ENCODE data around the gene WDFY4.

WDFY4 gene

GRCh38 chr10:48667960-48668590 is 16.6 kb upstream of the WDFY4 start:
- peak overlapping the region; percentile 2; the same call in 1 of the 2 replicates for H3K4me3 ChIP-seq (ENCODE audit: low read length)
- no peak for TF ChIP-seq ZNF274 (IDR thresholded peaks at IDR 0.05; ENCODE audit: low read depth, low read length)

GRCh38 chr10:48670978-48671913 is 13.4 kb upstream of the WDFY4 start:
- H3K4me3 ChIP-seq (ENCODE audit: low read length): peak overlapping the region; percentile 52; the same call in 1 of the 2 replicates
- no peak for TF ChIP-seq ZNF274 (IDR thresholded peaks at IDR 0.05; ENCODE audit: low read depth, low read length)

GRCh38 chr10:48671914-48672595 is 12.6 kb upstream of the WDFY4 start:
- TF ChIP-seq ZNF274 (IDR thresholded peaks at IDR 0.05; ENCODE audit: low read depth, low read length): no peak
- H3K4me3 ChIP-seq (ENCODE audit: low read length): peak overlapping the region; percentile 42; the same call in 1 of the 2 replicates

GRCh38 chr10:48672596-48673265 is 11.9 kb upstream of the WDFY4 start:
- H3K4me3 ChIP-seq (ENCODE audit: low read length): peak overlapping the region; percentile 41; the same call in 1 of the 2 replicates
- TF ChIP-seq ZNF274 (IDR thresholded peaks at IDR 0.05; ENCODE audit: low read depth, low read length): no peak

- H3K4me3 ChIP-seq (ENCODE audit: low read length): no peak overlapping the region
- TF ChIP-seq ZNF274 (IDR thresholded peaks at IDR 0.05; ENCODE audit: low read depth, low read length): no peak
Observed at GRCh38 chr10:48677625-48678024, 7.0 kb upstream of the WDFY4 start.

- no peak overlapping the region for H3K4me3 ChIP-seq (ENCODE audit: low read length)
- TF ChIP-seq ZNF274 (IDR thresholded peaks at IDR 0.05; ENCODE audit: low read depth, low read length): no peak
Observed at GRCh38 chr10:48678041-48678440, 6.6 kb upstream of the WDFY4 start.

GRCh38 chr10:48681740-48682139 is 2.9 kb upstream of the WDFY4 start:
- H3K4me3 ChIP-seq (ENCODE audit: low read length): no peak overlapping the region
- TF ChIP-seq ZNF274 (IDR thresholded peaks at IDR 0.05; ENCODE audit: low read depth, low read length): no peak

- H3K4me3 ChIP-seq (ENCODE audit: low read length): no peak overlapping the region
- no peak for TF ChIP-seq ZNF274 (IDR thresholded peaks at IDR 0.05; ENCODE audit: low read depth, low read length)
Observed at GRCh38 chr10:48682265-48682664, 2.4 kb upstream of the WDFY4 start.

- peak overlapping the region; percentile 60; the same call in 1 of the 2 replicates for H3K4me3 ChIP-seq (ENCODE audit: low read length)
- no peak for TF ChIP-seq ZNF274 (IDR thresholded peaks at IDR 0.05; ENCODE audit: low read depth, low read length)
Observed at GRCh38 chr10:48683424-48683823, 1.2 kb upstream of the WDFY4 start.

GRCh38 chr10:48683868-48684267 is 805 bp upstream of the WDFY4 start:
- H3K4me3 ChIP-seq (ENCODE audit: low read length): peak overlapping the region; percentile 60; the same call in 1 of the 2 replicates
- no peak for TF ChIP-seq ZNF274 (IDR thresholded peaks at IDR 0.05; ENCODE audit: low read depth, low read length)

- peak overlapping the region; percentile 60; the same call in 1 of the 2 replicates for H3K4me3 ChIP-seq (ENCODE audit: low read length)
- no peak for TF ChIP-seq ZNF274 (IDR thresholded peaks at IDR 0.05; ENCODE audit: low read depth, low read length)
Observed at GRCh38 chr10:48684463-48684791, 246 bp upstream of the WDFY4 start.

GRCh38 chr10:48685731-48686130 is 1.1 kb downstream of the WDFY4 start:
- TF ChIP-seq ZNF274 (IDR thresholded peaks at IDR 0.05; ENCODE audit: low read depth, low read length): no peak
- H3K4me3 ChIP-seq (ENCODE audit: low read length): peak overlapping the region; percentile 60

GRCh38 chr10:48690791-48691660 is 6.4 kb downstream of the WDFY4 start:
- no peak for TF ChIP-seq ZNF274 (IDR thresholded peaks at IDR 0.05; ENCODE audit: low read depth, low read length)
- H3K4me3 ChIP-seq (ENCODE audit: low read length): no peak overlapping the region

Measured in GM08714 (cell line).